ENCODE results near the gene MICAL3. TPM values are rescaled to one million over a fixed set of nuclear protein-coding genes. Genes with fewer than 3 reads are reported as not detected.

The MICAL3 gene
- total RNA-seq, 1 experiment from 2014 or later: 23.7 TPM

- ATAC-seq (peak; percentile 74), DNase-seq (peak; percentile 70)
- H3K9ac ChIP-seq (ENCODE audit: low read length): no peak overlapping the region
- peaks cover 10% of the 10 kb centered on the region for H3K4me1 ChIP-seq (ENCODE audit: insufficient read depth, low read length)
- H3K9me2 ChIP-seq (replicated peaks; ENCODE audit: low read length): no peaks in the 10 kb centered on the region
- H3K4me3 ChIP-seq (ENCODE audit: low read length): no peak overlapping the region
- no TSS peak for BruUV-seq (replicated peaks)
- H3K79me2 ChIP-seq (ENCODE audit: low read length): no peaks in the 10 kb centered on the region
- H2AFZ ChIP-seq (ENCODE audit: low read length): no peak overlapping the region
- ChIA-PET POLR2A (ENCODE audit: unreplicated experiment) (interaction anchor here (0.6 kb wide), 1 partner anchor 173 kb away, joined by 11 read pairs; no protein-coding TSS in a partner anchor), CTCF (interaction anchor here (0.6 to 1.4 kb wide), 6 partner anchors 13 to 227 kb away, joined by 3 to 11 read pairs (median 6); no protein-coding TSS in a partner anchor)
- TF ChIP-seq EZH2phosphoT487 (IDR thresholded peaks at IDR 0.05; ENCODE audit: borderline replicate concordance, low read length) (no peak), CTCF (conservative IDR thresholded peaks at IDR 0.05; ENCODE audit: low read depth, low read length) (peak; percentile 66), EZH2 (IDR thresholded peaks at IDR 0.05; ENCODE audit: low read length, unreplicated experiment) (no peak)
- H3K9me3 ChIP-seq (ENCODE audit: low read length): no peaks in the 10 kb centered on the region
- H3K36me3 ChIP-seq (ENCODE audit: low read depth, low read length): no peaks in the 10 kb centered on the region
- no peaks in the 10 kb centered on the region for H3K27me3 ChIP-seq (ENCODE audit: low read length)
- no peak overlapping the region for H3K4me2 ChIP-seq (ENCODE audit: low read length)
- intact Hi-C loops (cut with micrococcal nuclease): loop anchor here (1.0 kb wide), 1 partner anchor 31 kb away; no protein-coding TSS in a partner anchor
- H4K20me1 ChIP-seq (ENCODE audit: low read length): no peaks in the 10 kb centered on the region
- no peaks in the 10 kb centered on the region for H3F3A ChIP-seq (ENCODE audit: low read length, unreplicated experiment)
- H3K27ac ChIP-seq (ENCODE audit: low read length): no peak overlapping the region
These were observed 238.9 kb downstream of the MICAL3 start for GRCh38 chr22:17785185-17786184.

GRCh38 chr22:17784776-17785175 lies 239.6 kb downstream of the MICAL3 start:
- Histone ChIP-seq H3K79me2 (ENCODE audit: low read length) (no peaks in the 10 kb centered on the region), H3K27me3 (ENCODE audit: low read length) (no peaks in the 10 kb centered on the region), H3K9me3 (ENCODE audit: low read length) (no peaks in the 10 kb centered on the region), H3K4me1 (ENCODE audit: insufficient read depth, low read length) (peaks cover 10% of the 10 kb centered on the region), H3F3A (ENCODE audit: low read length, unreplicated experiment) (no peaks in the 10 kb centered on the region), H3K36me3 (ENCODE audit: low read depth, low read length) (no peaks in the 10 kb centered on the region), H3K9me2 (replicated peaks; ENCODE audit: low read length) (no peaks in the 10 kb centered on the region), H3K27ac (ENCODE audit: low read length) (no peak overlapping the region), H2AFZ (ENCODE audit: low read length) (no peak overlapping the region), H4K20me1 (ENCODE audit: low read length) (no peaks in the 10 kb centered on the region), H3K9ac (ENCODE audit: low read length) (no peak overlapping the region), H3K4me2 (ENCODE audit: low read length) (no peak overlapping the region), H3K4me3 (ENCODE audit: low read length) (no peak overlapping the region)
- DNase-seq: no peak
- POLR2A ChIA-PET (ENCODE audit: unreplicated experiment): no interaction called here
- intact Hi-C loops (cut with micrococcal nuclease): loop anchor here (1.0 kb wide), 1 partner anchor 30 kb away; no protein-coding TSS in a partner anchor
- BruUV-seq (replicated peaks): no TSS peak
- no peak for ATAC-seq
- TF ChIP-seq CTCF (conservative IDR thresholded peaks at IDR 0.05; ENCODE audit: low read depth, low read length): no peak
- no peak for TF ChIP-seq EZH2phosphoT487 (IDR thresholded peaks at IDR 0.05; ENCODE audit: borderline replicate concordance, low read length)
- no peak for TF ChIP-seq EZH2 (IDR thresholded peaks at IDR 0.05; ENCODE audit: low read length, unreplicated experiment)
- CTCF ChIA-PET: interaction anchor here (0.9 to 1.4 kb wide), 4 partner anchors 12 to 226 kb away, joined by 3 to 11 read pairs (median 6); no protein-coding TSS in a partner anchor
